Left ventricle myocardium superior (tissue), 1 donor: ENCODE measurements around the gene TCFL5. TPM values are rescaled to one million over a fixed set of nuclear protein-coding genes. Genes with fewer than 3 reads are reported as not detected.
"Not testable (repeated sequence)": the region's sequence is repeated elsewhere in the genome, so short reads cannot be mapped to it uniquely, and the experiment has no call there.

Experiments used
- ATAC-seq: fragments of 200-7000 bp; cut with Tn5 transposase; one replicate; pipeline ENCODE4 v1.9.1; 2020; ENCODE audit warnings: mild to moderate bottlenecking, moderate library complexity
- DNase-seq: peaks from one replicate; pipeline ENCODE4 v3.0.0-alpha.2; 2020
- intact Hi-C: fragments of 100-400 bp; cut with micrococcal nuclease; formaldehyde crosslinking; loops from one replicate; pipeline ENCODE4 v1.11.0; 2022
- total RNA-seq: library from RNA; stranded (reverse); fragmentation: NEBNext Ultra II Directional; extraction: Animal tissue kit (Norgen Biotek cat#: 25700); gene quantifications from one replicate; pipeline ENCODE4 v1.2.1, GENCODE V29; 2021
- donor health status: DM: no; HTN: yes; CAD: no; lungs with severe emphysema.

The TCFL5 gene
- total RNA-seq, 1 donor from 2014 or later = 6.1 TPM

DNA sequence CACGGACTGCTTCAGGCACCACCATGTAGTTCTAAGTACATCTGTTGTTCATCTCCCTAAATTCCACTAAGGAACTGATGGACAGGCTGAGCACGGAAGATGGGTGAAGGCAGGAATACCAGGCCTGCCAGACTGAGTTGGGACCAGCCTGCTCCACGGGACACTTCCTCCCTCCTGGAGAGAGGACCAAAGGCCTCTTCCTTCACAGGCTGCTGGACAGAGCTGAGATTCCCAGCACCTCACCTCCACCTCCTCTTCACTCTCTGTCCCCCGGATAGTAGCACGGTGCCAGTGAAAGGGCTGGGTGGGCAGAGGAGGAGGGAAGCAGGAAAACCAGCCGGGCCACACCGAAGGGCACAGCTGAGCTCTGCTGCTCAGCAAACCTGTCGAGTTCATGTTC lies 22.9 kb upstream of the TCFL5 start:
- ATAC-seq = no peak
- intact Hi-C loops = no loop called here
- no peak for DNase-seq

DNA sequence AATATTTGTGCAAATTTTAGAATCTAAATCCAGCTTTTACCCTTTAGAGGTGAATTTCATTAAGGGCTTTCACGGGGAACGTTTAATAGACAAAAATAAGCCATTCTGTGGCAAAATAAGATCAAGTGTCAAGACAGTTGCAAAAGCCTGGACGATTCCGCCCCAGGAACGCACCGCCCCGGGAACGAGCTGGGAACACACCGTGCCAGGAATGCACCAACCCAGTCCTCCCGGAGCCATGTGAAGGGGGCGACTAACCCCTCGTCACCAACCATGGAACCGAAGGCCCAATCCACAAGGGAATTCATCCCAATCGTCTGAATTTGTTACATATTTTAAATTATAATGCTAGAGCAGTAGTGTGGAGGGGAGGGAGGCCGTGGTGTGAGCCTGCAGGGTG lies 20.8 kb upstream of the TCFL5 start:
- ATAC-seq = no peak
- intact Hi-C loops = no loop called here
- DNase-seq = no peak

DNA sequence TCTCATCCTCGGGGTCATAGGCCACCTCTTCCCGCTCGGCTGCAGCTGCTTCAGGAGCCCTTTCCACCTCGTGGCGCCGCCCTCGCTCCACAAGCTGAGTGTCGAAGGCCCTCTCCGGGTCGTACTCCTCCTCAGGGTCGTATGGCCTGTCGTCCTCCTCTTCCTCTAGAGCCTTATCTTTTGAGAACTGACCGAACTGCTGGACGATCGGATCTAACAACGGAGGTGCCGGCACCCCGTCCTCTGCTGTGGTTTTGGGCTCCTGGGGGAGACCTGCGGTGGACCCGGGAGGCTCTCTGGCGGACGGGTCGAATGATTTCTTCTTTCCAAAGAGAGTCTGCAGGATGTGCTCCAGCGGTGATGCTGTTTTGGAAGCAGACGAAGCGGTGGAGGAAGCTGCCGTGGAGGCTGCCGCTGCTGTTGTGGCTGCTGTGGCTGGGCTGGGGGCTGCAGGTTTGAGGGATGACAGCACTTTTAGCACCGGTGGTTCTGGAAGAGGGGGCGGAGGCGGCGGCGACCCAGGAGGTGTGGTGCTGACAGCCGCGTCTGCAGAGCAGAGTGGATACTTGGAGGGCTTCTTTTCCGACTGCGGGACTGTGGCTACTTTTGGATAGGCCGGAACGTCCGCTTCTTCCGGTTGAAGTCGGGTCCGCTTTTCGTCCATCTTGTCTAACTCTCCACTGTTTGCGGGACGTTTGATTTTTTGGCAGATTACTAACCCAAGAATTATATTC lies 20.2 kb upstream of the TCFL5 start:
- no peak for DNase-seq
- intact Hi-C loops = no loop called here
- no peak for ATAC-seq

DNA sequence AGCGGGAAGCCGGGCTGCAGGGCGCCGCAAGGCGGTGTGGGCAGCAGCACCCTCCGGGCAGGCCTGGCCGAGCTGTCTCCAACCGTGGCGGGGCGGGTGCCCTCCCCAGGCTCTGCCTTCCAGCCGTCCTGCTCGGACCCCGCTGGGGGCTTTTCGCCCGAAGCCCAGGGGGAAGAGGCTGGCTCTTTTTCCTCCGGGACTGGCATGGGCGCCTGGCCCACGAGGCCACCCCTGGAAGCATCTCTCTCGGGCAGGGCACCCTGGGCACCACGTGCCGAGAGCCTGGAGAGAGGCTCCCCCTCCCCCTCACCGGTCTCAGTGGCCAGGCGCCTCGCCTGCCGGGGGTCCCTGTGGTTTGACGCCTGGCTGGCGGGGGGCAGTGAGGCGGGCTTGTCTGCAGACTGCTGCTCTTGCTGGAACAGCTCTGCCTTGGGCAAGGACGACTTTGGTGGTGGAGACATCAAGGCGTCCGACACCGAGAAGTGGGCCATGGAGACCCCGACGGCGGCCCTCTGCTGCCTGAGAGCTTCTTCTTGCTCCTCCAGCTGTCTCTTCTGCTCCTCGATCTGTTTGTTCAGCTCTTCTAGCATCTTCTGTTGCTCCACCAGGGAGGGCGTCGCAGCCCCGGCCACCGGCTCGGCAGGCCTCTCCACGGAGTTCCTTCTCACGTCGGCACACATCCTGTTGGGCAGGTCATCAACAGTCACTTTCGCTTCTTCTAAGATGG lies 19.5 kb upstream of the TCFL5 start:
- intact Hi-C loops = no loop called here
- no peak for ATAC-seq
- no peak for DNase-seq

DNA sequence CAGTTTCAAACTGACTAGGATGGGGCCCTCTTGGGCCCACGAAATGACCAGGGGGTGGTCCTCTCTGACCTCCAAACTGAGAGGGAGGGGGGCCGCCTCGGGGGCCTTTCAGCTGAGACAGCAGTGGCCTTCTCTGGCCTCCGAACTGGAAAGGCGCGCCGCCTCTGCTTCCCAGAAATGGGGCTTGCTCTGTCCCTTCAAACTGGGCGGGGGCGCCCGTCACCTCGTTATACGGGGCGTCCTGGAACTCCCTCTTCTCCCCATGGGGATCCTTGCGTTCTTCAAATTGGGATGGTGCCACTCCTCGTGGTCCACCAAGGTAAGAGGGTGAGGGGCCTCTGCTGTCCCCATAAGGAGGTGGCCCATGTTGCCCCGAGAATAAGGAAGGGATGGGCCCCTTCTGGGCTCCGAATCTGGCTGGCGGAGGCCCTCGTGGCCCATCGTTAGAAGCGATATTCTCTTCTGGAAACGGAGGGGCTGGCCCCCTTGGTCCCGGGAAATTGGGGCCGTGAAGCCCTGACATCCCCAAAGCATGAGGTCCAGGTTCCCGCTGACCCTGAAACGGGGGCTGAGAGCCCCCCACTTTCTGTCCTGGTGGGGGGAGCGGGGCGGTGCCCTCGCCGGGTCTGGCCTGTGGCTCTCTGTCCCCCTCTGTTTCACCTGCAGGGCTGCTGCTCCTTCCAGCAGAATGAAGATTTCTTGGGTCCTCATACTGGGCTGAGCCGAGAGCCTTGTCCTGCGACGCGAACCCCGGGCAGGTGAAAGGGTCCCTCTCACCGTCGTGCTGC lies 18.7 kb upstream of the TCFL5 start:
- DNase-seq = no peak
- no peak for ATAC-seq

DNA sequence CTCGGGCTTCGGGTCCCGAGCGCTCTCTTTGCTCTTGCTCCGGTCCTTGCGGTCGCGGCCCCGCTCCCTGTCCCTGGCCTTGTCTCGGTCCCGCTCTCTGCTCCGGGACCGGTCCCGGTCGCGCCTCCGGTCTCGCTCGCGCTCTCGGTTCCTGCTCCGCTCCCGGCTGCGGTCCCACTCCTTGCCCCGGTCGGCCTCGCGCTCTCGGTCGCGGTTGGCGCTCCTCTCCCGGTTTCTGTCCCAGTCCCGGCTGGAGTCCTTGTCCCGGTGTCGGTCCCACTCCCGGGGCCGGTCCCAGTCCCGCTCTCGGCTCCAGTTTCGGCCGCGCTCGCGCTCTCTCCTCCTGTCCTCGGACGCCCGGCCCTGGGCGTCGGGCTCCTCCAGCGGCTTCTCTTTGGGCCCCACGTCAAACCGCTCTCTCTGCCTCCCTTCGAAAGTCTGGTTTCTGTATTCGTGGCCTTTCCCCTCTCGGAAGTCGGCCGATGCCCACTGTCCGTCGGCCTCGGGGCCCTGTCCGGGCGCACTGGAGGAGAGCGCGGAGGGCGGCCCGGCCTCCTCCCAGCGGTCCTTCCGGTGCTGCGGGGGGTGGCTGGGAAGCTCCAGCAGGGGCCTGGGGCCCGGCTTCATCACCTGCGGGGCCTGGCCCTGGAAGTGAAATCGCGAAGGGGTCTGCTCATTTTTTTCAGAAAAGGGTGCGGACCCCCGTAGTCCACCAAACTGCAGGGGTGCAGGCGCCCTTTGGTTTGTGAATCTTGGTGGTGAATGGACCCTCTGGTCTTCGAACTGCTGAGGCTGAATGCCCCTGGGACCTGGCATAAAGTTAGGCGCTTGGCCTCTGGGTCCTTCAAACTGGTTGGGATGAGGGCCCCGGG lies 17.9 kb upstream of the TCFL5 start:
- intact Hi-C loops = loop anchor here (10.0 kb wide), 1 partner anchor 125 kb away; the partner anchor contains the start of gene BHLHE23
- DNase-seq = no peak
- ATAC-seq = no peak

More for the DNA sequence above, 18.7 kb upstream of the TCFL5 start:
- intact Hi-C loops = no loop called here

DNA sequence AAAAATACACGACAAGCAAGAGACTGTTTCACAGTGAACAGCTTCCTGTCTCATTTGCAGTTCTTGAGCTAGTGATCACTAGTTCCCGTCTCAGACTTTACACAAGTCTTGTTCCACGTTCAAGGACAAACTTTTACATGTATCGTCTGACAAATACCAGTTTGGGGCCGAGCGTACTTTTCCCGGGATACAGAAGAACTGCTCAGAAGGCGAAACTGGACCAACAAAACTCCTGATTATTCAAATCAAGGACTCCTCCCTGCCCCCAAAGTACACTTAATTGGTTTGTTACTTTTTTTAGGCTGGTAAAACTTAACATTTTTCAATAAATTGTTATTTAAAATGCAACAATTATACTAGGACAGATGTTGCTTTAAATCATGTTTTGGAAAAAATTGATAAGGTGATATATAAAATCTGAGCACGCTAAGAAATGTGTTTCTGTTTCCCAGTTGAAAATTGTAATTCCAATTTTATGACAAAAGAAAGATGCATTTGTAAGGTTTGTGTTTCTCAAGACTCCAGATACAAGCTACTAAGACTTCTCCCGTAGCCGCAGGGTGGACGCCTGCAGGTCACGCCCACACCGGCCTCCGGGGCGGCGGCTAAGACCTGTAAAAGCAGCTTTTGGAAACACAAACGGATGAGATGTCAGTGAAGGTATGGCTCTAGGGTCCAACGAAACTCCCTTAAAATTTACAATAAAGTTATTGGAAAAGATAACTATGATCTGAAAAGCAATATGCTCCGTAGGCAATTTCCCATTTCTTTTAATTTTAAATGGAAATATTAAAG lies 16.8 kb upstream of the TCFL5 start:
- DNase-seq = no peak
- intact Hi-C loops = loop anchor here (10.0 kb wide), 1 partner anchor 126 kb away; the partner anchor contains the start of gene BHLHE23

DNA sequence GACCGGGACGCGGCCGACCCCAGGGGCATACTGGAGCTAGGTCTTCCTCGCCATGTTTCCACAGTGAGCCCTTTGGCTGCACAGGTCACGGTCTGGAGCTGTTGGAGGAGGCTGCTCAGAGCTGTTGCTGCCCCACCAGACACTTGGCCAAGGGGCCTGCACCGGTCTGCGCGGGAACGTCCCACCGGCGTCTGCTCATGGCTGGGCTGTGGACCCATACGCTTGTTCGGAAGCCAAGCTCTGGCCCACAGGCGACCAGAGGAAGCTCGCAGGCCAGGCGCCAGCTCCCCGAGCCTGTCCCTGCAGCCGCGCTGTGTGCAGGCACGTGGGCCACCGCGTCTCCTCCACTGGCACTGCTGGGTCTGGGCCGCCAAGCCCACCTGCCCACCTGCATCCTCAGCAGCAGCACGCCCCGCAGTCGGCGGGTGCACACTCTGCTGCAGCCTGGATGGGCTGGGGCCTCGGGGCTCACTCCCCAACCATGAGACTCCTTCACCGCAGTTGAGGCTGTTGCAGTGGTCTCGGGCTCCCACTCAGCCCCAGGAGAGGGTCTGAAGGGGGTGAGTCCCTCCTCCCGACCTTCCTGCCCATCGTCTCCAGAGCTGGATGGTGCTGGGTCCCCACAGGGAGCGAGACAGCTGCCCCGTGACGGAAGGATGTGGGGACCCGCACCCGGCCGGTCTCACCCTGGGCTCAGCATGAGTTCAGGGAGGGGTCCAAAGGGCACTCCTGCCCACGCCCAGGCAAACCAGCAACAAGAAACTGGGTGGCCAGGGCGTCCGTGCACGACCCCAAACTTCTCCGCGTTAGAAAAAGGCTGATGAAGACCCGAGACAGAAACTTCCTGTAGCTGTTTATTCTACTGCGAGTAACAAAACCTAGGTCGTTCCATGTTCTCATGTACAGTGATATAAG lies 15.5 kb upstream of the TCFL5 start:
- peak; percentile 92 for DNase-seq
- ATAC-seq = peak; percentile 93
- intact Hi-C loops = loop anchor here (10.0 kb wide), 1 partner anchor 128 kb away; the partner anchor contains the start of gene BHLHE23

More for the DNA sequence above, 16.8 kb upstream of the TCFL5 start:
- no peak for ATAC-seq

DNA sequence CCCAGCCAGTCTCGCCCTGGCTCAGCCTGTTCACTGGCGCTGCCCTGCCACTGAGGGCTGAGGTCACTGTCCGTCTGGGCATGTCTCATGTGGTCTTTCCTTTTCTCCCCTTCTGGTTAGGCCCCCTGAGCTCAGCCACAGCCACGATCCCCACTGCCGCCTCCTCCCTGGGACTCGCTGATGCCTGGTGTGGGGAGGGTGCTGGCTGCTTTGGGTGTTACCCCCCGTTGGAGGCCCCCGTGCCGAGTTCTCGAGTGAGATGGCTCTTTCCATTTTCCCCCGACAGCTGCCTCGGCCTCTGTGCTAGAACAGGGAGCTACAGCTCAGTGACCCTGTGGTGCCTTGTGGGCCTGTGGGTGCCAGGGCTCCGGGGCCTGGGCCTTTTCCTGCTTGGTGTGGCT lies 14.9 kb upstream of the TCFL5 start:
- peak; percentile 3 for ATAC-seq
- DNase-seq = no peak
- intact Hi-C loops = loop anchor here (10.0 kb wide), 1 partner anchor 128 kb away; the partner anchor contains the start of gene BHLHE23

DNA sequence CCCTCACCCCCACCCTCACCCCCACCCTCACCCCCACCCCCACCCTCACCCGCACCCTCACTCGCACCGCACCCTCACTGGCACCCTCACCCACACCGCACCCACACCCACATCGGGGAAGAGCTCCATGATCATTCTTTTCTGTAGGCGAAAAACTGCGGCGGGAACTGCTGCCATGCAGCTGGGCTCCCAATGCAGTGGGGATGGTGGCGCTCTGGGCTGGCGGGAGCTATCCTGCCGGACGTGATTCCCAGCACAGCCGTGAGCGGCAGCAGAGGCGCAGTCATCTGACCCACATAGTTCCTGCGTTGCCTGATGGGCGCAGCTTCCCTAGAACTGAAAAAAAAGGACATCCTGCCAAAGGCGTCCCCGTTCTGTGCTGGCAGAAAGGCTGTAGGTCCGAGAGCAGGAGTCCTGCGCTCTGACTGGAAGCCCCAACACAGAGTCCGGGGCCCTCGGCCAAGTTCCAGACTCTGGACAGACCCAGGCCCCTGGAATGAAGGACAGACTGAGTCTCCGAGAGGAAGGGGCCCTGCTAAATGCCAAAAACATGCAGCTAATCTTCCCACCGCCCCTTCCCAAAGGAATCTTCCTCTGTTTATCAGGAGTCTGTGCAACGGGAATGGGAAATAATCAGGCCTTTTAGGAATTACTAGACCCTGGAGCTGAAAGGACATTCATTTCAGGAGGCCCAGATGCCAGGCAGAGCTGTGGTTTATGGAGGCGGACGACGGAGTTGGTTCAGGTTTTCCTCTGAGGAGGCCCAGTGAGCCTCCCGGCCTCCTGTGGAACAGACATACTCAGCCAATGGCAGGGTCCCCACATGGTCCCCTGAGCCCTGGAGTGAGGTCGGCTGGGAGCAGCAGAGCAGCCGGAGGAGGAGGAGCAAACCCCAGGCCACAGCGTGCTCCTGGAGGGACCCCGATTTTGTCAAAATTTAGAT lies 14.1 kb upstream of the TCFL5 start:
- peak; percentile 86 for DNase-seq
- peak; percentile 88 for ATAC-seq
- intact Hi-C loops = loop anchor here (10.0 kb wide), 1 partner anchor 129 kb away; the partner anchor contains the start of gene BHLHE23

DNA sequence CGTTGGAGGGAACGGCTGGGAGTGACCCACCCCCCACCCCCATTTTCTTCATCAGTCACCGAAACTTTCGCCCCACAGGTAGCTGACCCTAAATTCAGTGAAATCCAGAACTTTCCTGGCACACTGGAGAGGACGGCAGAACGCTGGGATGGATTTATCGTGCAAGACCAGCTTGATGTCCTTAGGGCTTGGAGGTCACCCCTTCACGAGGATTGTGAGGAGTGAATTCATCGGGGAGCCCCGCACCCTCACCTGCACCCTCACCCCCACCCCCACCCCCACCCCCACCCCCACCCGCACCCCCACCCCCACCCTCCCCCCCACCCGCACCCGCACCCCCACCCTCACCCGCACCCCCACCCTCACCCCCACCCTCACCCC lies 13.3 kb upstream of the TCFL5 start:
- intact Hi-C loops = loop anchor here (10.0 kb wide), 1 partner anchor 130 kb away; the partner anchor contains the start of gene BHLHE23
- DNase-seq (no peak), ATAC-seq (no peak)

DNA sequence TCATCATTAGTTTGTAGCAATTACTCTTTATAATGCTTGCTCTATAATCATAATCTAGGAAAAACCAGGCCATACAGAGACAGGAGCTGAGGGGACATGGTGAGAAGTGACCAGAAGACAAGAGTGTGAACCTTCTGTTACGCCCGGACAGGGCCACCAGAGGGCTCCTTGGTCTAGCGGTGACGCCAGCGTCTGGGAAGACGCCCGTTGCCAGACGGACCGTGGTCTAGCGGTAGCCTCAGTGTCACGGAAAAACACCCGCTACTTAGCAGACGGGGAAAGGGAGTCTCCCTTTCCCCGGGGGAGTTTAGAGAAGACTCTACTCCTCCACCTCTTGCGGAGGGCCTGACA lies 12.0 kb upstream of the TCFL5 start:
- peak; percentile 87 for DNase-seq
- ATAC-seq = not testable (repeated sequence)

DNA sequence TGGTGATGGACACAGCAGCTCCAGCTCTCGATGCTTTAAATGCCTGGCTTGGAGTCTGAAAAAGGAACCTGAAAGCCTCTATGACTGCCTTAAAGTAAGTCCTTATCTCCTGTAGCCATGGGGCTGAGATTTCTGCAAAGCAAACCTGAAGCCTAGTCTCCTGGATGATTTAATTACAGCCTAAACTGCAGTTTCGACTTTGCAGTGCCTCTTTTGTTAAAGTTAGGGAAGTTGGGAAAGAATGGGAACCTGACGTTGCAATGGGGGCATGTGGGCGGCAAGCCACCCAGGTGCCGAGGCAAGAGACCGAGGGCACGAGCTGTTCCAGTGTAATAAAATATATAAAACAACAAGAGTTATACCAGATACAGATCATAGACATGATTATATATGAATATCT lies 11.7 kb upstream of the TCFL5 start:
- intact Hi-C loops = loop anchor here (10.0 kb wide), 1 partner anchor 132 kb away; the partner anchor contains the start of gene BHLHE23
- no peak for DNase-seq
- no peak for ATAC-seq

More for the DNA sequence above, 12.0 kb upstream of the TCFL5 start:
- intact Hi-C loops = loop anchor here (10.0 kb wide), 1 partner anchor 131 kb away; the partner anchor contains the start of gene BHLHE23

DNA sequence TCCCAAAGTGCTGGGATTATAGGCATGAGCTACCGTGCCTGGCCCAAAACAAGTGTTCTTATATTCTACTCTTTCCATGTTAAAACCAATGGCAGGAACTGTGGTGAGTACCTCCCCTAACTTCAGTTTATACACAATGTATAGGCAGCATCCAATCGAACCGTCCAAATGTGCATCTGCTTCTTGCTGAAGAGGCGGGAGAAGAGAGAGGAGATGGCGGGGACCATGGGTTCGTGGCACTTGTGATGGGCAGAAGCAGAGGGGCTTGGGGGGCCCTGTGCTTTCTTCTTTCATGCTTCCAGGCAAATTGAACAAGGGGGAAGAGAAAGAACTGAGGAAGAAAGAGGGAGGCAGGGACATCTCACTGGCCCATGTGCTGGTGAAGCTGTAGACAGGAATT lies 11.2 kb upstream of the TCFL5 start:
- DNase-seq (no peak), ATAC-seq (no peak)
- intact Hi-C loops = loop anchor here (10.0 kb wide), 1 partner anchor 132 kb away; the partner anchor contains the start of gene BHLHE23

DNA sequence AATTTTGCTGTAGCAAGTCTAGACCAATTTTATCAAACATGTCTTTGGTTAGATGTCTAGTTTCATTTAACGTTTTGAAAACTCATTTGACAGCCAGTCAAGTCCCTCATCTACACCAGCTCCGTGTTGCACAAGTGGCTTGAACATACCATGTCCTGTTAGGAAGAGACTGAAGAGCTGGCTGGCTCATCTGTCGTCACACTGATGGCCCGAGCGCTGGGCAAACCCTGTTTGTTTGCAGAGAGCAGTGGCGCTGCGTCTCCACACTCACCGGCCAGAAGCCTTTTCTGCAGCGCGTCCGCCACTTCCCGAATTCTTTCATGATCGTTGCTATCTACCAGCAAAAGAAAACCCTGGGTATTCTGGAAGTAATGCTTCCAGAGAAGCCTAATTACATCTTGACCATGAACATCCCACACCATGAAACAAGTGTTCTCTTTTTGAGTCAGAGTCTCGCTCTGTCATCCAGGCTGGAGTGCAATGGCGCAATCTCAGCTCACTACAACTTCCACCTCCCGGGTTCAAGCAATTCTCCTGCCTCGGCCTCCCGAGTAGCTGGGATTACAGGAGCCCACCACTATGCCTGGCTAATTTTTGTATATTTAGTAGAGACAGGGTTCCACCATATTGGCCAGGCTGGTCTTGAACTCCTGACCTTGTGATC lies 10.7 kb upstream of the TCFL5 start:
- intact Hi-C loops = loop anchor here (10.0 kb wide), 1 partner anchor 132 kb away; the partner anchor contains the start of gene BHLHE23

More for the DNA sequence above, 10.7 kb upstream of the TCFL5 start:
- DNase-seq = no peak
- ATAC-seq = no peak
